Stimulated activated CD8-positive, alpha-beta memory T cell treated with anti-CD3 and anti-CD28 coated beads, Interleukin-7, amount 100 ng/mL, for 4 hours (primary cell): Measurements from ENCODE around the gene GPC5.

ENCODE experiments used
- DNase-seq, 2 donors: peaks; one replicate each; pipeline ENCODE4 v3.0.0-alpha.2; 2020; ENCODE audit warnings: low read depth in 2 of 2

The GPC5 gene

GRCh38 chr13:92354583-92354982 is 956.2 kb downstream of the GPC5 start:
- no peak for DNase-seq

DNA sequence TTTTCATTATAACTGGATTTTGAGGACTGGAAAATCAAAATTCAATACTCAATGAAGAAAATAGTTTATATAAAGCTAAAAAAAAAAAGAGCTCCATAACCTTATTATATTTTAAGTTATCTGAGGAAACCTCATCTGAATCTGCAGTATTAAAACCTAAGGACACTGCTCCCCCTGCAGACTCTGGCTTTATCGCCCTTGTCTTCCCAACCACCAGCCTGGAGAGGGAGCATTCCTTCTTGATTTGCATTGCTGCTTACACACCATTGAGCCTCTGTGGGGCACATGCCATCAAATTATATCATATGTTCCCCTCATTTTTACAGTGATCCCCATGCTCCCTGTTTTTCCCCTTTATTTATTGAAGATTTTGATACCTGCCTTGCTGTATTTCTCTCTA is 956.8 kb downstream of the GPC5 start:
- DNase-seq = no peak

- no peak for DNase-seq
Measured at GRCh38 chr13:92362717-92363116, 964.3 kb downstream of the GPC5 start.

GRCh38 chr13:92365904-92366303 is 967.5 kb downstream of the GPC5 start:
- DNase-seq = no peak

- DNase-seq = no peak
Measured at GRCh38 chr13:92377396-92377795, 979.0 kb downstream of the GPC5 start.

DNA sequence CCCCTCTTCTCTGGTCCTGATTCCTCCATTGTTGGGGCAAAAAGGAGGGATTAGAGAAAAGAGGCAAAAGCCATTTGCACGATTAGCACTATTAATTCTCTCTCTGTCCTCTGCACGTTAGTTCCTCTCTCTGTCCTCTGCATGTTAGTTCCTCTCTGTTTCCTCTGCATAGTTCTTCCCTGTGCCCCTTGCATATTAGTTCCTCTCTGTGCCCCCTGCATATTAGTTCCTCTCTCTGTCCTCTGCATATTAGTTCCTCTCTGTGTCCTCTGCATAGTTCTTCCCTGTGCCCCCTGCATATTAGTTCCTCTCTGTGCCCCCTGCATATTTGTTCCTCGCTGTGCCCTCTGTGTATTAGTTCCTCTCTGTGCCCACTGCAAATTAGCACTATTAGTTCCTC is 981.0 kb downstream of the GPC5 start:
- DNase-seq = no peak

DNA sequence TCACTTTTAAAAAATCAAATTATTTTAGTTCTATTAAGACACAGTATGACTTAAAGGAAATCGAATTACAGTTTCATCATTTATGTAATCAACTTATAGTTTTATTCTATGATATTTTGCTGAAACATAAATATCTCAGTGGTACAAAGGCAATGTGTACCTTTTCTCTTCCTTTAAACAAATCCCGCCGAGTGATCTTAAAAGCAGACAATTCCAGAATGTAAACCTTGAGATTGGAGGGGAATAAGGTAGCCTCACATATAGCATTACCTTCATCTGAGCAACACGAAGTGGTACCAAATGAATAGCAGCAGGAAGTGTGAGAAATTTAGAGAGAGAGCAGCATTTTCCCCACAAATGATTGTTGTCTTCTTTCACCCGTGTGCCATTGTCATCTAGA is 986.0 kb downstream of the GPC5 start:
- no peak for DNase-seq

- DNase-seq = no peak
Measured at GRCh38 chr13:92387245-92387644, 988.8 kb downstream of the GPC5 start.

- no peak for DNase-seq
Measured at GRCh38 chr13:92390217-92390616, 991.8 kb downstream of the GPC5 start.

- DNase-seq = no peak
Measured at GRCh38 chr13:92403606-92404005, 1005.2 kb downstream of the GPC5 start.

DNA sequence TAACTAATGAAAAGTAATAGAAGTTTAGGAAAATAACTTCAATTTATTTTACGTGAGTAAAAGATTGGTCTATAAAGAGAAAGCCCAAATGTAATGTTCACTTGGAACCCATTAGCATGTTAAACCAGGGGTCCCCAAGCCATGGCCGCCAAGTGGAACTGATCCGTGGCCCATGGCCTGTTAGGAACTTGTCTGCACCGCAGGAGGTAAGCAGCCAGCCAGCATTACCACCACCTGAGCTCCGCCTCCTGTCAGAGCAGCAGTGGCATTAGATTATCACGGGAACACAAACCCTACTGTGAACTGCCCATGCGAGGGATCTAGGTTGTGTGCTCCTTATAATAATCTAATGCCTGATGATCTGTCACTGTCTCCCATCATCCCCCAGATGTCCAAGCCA is 1009.4 kb downstream of the GPC5 start:
- DNase-seq = no peak

GRCh38 chr13:92412481-92412880 is 1014.1 kb downstream of the GPC5 start:
- DNase-seq = no peak

DNA sequence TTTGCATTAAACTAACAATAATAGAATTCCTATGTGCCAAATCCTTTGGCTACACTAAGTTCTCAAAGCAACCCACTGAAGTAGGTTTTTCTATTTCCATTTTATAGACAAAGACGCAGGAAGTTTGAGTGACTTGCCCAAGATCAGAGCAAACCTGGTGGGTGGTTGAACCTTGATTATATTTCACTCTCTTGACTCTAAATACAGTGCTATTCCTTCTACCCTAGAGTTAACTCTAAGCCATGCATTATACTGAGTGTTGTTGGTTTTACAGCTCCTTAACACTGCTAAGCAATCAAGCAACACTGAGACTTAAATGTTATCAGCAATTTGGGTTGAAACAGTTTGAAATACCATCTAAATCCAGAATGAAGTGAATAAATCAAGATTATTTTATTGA is 1014.6 kb downstream of the GPC5 start:
- no peak for DNase-seq

- DNase-seq = no peak
Measured at GRCh38 chr13:92413452-92413851, 1015.0 kb downstream of the GPC5 start.

DNA sequence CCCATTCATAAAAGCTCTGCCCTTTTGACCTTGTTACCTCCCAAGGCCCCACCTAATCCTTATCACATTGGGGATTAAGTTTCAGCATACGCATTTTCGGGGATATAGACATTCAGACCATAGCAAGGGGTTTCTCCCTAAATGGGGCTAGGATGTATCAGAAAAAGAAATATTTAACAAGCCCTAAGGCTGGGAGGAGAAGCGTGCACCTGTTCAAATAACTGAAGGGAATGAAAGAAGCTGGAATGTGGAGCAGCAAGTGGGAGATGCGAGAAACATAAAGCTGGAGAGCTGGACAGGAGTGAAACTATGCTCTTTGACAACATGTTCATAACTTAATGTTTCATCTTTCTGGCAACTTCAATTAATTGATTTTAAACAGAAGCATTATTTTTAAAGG is 1016.4 kb downstream of the GPC5 start:
- DNase-seq = no peak

- DNase-seq = no peak
Measured at GRCh38 chr13:92415781-92416180, 1017.4 kb downstream of the GPC5 start.

GRCh38 chr13:92418818-92419412 is 1020.5 kb downstream of the GPC5 start:
- no peak for DNase-seq

GRCh38 chr13:92429231-92429630 is 1030.8 kb downstream of the GPC5 start:
- DNase-seq = no peak

DNA sequence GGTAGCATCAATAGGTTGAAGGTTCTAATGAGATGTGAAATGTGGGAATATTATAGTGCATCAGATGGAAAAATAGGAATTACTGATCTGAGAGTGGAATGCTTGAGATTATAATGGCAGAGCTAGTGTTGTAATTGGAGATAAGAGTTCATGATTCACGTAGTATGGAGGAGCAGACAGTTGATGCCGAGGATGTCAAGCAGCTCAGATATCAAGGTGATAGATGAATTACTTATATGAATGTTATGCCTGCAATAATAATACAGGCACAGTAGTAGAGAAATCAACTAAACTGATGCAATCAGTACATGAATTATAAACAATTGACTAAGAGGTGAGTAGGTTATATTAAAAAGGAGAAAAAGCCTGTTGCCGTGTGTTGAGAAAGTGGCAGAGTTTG is 1035.0 kb downstream of the GPC5 start:
- DNase-seq = no peak

DNA sequence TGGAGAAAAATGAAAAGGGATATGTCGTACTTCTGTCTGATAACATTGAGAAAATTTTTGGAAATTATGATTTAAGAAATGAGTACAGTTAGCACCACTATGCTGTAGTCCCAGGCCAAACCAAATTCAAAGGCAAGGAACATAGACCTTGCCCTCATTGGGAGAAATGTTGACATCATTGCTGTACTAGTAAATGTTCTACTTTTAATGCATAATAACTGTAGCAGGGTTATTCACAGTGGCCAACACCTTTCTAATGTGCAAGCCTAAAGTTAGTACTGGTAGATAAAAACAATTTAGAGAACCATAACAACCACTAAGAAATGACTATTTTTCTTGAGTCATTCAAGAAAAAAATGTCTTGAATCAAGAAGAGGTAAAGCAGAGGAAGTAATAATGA is 1035.5 kb downstream of the GPC5 start:
- DNase-seq = no peak

DNA sequence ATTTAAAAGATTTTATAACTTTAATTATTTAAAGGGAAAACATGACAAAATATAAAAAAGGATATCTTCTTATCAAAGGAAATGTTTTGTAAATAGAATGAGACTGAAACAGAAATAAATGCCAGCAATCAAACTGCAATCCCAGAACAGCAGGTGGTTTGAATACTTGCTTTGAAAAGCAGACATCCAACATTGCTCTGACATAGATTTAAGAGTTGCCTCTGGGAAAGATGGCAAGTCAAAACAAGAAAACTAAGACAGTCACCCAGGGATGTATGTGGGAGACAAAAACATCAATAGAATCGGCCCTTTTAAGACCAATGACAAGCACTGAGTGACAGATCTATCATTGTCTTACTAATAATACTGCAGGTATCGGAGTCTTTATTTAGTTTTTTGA is 1038.5 kb downstream of the GPC5 start:
- DNase-seq = no peak

GRCh38 chr13:92444244-92444643 is 1045.8 kb downstream of the GPC5 start:
- no peak for DNase-seq

DNA sequence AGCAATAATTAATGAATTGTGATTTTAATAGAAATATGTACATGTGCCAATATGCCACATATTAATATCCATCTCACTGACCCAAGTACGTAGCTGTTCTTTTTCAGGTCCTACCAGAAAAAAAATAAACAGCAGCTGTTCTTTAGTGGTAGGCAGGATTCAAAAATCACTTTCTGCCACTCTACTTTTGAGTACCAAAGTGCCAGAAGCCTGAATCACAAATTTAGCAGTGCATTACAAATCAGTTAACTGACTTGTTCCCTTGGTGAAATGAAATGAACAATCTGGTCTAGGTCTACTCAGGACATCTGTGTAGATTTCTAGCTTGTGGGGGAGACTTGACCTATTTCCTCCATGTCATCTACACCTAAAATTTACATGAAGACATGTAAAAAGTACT is 1052.6 kb downstream of the GPC5 start:
- DNase-seq = no peak

DNA sequence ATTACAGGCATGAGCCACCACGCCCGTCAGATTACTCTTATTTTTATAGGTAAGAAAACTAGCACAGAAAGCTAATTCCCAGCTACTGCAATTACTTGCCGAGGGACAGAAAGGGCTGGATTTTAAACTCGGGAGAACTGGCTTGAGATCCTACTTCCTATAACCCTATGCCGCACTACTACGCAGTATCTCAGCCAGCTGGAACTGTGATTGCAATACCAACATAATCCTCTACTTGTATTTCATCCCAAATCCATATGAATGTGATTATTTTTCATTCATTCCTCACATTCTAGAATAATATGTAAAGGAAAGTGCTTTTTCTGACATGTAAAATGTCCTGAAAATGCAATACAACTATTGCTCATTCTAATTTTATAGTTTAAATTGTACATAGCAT is 1054.4 kb downstream of the GPC5 start:
- DNase-seq = no peak

DNA sequence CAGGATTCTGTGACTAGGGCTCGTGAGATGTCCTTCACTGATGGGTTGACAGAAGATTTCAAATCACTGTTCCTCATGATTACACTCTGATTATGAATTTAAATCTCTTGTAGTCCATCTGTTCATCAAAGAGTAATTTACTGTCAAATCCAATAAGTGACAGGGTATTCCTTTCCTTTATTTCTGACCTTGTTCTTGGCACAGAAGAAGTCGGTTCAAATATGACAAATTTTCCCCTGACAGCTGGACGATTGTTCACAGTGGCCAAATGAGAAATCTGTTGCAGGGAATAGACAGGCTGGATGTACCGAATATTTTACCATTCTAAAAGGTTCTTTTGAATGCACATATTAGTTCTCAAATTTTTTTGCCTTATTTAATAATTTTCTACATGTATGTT is 1060.9 kb downstream of the GPC5 start:
- DNase-seq = no peak
